ENCODE results near the gene NDEL1. TPM values are rescaled to one million over a fixed set of nuclear protein-coding genes. Genes with fewer than 3 reads are reported as not detected.

NDEL1 gene
- total RNA-seq, 1 donor from 2014 or later = 33.4 TPM

DNA sequence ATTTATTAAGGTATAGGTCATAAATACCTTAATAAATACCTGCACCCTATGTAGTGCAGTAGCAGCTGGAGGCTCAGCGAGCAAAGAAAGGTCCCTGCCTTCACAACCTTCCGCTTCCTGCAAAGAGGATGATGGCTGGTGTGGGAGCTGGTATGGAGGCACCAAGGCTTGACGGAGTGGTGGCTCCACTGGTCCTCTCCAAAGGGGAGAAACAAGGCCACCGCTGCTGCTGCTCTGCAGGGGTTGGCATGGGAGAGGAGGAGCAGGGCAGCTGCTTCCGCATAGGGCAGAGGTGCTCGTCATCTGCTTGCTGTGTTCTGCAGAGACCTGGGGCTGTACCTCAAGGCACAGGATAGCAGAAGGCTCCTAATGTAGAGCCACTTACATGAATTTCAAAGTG is 52.8 kb downstream of the NDEL1 start:
- TF ChIP-seq CTCF (conservative IDR thresholded peaks at IDR 0.05; ENCODE audit: low read depth, low read length) = no peak
- no peak for DNase-seq (ENCODE audit: low read depth)
- no peak overlapping the region for H3K4me3 ChIP-seq (ENCODE audit: low read depth, low read length)

GRCh38 chr17:8488901-8489300 is 53.2 kb downstream of the NDEL1 start:
- DNase-seq (ENCODE audit: low read depth) = peak; percentile 82
- TF ChIP-seq CTCF (conservative IDR thresholded peaks at IDR 0.05; ENCODE audit: low read depth, low read length) = no peak
- no peak overlapping the region for H3K4me3 ChIP-seq (ENCODE audit: low read depth, low read length)

DNA sequence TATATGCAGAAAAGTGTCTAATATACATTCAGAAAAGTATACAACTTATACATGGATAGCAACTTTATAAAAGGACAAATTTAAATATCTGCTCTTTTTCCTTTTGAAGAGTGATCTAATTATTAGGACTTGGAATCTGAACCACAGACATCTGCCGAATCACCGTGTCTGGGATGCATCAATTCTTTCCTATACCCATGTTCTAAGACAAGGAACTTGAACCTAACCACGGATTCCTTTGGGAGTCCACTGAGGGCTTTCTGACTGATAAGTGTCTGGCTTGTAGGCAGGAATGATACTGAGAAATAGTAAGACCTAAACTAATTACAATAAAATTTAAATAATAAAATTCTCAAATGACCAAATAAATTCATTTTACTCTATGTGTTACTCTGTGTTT is 54.2 kb downstream of the NDEL1 start:
- DNase-seq (ENCODE audit: low read depth) = no peak
- no peak overlapping the region for H3K4me3 ChIP-seq (ENCODE audit: low read depth, low read length)
- no peak for TF ChIP-seq CTCF (conservative IDR thresholded peaks at IDR 0.05; ENCODE audit: low read depth, low read length)

DNA sequence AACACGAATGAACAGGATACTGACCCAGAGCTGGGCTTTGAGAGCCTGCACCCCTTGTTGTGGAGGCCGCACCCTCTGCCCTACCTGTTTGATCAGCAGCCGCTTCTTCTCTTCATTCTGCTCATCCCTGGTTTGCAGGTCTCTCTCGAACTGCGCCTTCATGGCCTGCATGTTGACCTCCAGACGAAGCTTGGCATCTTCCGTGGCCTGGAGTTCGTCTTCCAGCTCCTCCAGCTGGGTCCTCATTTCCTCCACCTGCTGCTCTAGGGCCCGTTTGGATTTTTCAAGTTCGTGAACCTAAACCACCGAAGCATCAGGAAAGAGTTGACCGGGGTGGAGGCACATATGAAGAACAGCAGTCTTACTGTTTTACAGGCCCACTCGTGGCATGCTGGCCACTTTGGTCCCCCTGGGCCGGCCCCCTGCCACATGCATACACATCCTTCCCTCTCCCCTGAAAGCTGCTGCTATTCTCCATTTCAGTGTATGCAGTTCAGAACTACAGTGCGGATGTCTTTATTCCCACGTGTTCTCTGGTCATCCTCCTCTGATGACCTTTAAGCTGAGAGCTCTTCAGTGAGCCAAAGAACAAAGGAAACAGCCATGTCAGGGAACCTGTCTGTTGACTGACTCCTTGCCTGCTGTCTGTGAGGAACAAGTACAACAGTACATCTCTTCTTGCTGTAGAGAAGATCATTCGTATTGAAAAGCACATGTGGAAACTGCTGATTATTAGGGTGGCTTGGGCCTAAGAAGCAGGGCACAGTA is 54.8 kb downstream of the NDEL1 start:
- no peak overlapping the region for H3K4me3 ChIP-seq (ENCODE audit: low read depth, low read length)
- DNase-seq (ENCODE audit: low read depth) = no peak
- no peak for TF ChIP-seq CTCF (conservative IDR thresholded peaks at IDR 0.05; ENCODE audit: low read depth, low read length)

GRCh38 chr17:8492121-8492520 is 56.4 kb downstream of the NDEL1 start:
- no peak for DNase-seq (ENCODE audit: low read depth)
- no peak overlapping the region for H3K4me3 ChIP-seq (ENCODE audit: low read depth, low read length)
- no peak for TF ChIP-seq CTCF (conservative IDR thresholded peaks at IDR 0.05; ENCODE audit: low read depth, low read length)

DNA sequence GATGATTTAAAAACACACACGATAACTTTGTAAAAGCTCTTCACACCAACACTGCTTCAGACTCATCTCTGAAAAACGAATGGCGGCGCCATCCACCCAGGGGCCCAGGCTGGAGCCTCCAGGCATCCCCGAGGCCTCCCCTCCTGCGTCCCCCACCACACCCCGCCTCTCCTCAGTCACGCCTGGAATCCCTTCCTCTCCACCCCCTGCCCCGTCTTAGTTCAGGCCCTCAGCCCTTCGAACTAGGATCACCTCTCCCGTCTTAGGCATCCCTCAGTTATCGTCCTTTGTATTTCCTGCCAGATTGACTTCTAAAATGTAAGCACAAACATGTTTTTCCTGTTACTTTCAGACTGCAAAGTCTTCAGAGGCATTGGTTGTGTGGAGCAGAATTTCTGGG is 58.3 kb downstream of the NDEL1 start:
- H3K4me3 ChIP-seq (ENCODE audit: low read depth, low read length) = no peak overlapping the region
- TF ChIP-seq CTCF (conservative IDR thresholded peaks at IDR 0.05; ENCODE audit: low read depth, low read length) = no peak
- DNase-seq (ENCODE audit: low read depth) = no peak

GRCh38 chr17:8494506-8495111 is 58.9 kb downstream of the NDEL1 start:
- no peak overlapping the region for H3K4me3 ChIP-seq (ENCODE audit: low read depth, low read length)
- DNase-seq (ENCODE audit: low read depth) = no peak
- TF ChIP-seq CTCF (conservative IDR thresholded peaks at IDR 0.05; ENCODE audit: low read depth, low read length) = no peak
